ENCODE results near the gene SERPING1. TPM values are rescaled to one million over a fixed set of nuclear protein-coding genes. Genes with fewer than 3 reads are reported as not detected.
A peak's percentile ranks its signal among the peaks of the same experiment; 100 is the strongest.

Gene SERPING1
- total and polyA plus RNA-seq, 2 donors (not counting 3 experiments of a cell fraction or from before 2014, with no cell fraction given) = 0.30 TPM; not detected in 1

DNA sequence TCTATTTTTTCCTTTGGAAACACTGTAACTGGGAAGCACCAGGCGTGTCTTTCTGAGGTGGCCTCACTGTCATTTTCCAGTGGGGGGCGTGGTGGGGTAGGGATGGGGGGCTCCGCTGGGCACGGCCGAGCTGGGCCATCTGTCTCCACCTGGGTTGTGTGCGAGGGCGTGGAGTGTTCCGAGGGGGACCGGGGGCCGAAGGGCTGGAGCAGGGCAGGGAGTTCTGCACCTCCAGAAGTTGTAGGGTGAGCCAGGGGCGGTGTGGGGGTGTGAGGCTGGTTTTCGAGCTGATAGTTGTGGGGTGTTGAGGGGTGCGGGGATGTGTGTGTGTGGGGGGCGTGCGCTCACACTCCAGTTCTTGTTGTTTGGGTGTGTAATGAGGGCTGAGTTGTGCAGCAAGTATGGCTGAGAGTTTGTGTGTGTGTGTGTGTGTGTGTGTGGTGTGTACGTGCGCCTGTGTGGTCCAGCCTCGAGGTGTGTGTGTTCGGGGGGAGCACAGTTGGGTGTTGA lies 41.4 kb downstream of the SERPING1 start:
- ChIA-PET CTCF (interaction anchor here (1.3 to 4.2 kb wide), 5 partner anchors 69 to 293 kb away, joined by 3 to 154 read pairs (median 36); partner anchors contain the start of genes RTN4RL2 and UBE2L6), POLR2A (interaction anchor here (0.6 kb wide), 1 partner anchor 366 kb away, joined by 3 read pairs; no protein-coding TSS in a partner anchor)
- dilution Hi-C loops (cut with MboI; ENCODE audit: extremely low pct_ligation_motif_present, low sequenced_read_pairs) = no loop called here
- TF ChIP-seq MYC (IDR thresholded peaks at IDR 0.05; ENCODE audit: low read depth, low read length) (no peak), POLR2AphosphoS5 (IDR thresholded peaks at IDR 0.05; ENCODE audit: insufficient read depth, low read depth, low read length) (no peak), GATA2 (IDR thresholded peaks at IDR 0.05; ENCODE audit: insufficient read depth, insufficient read length, low read depth, low read length) (no peak), POLR2A (IDR thresholded peaks at IDR 0.05; ENCODE audit: low read depth, low read length) (no peak), EZH2 (IDR thresholded peaks at IDR 0.05; ENCODE audit: borderline replicate concordance, low read depth, low read length, severe bottlenecking) (no peak), JUN (IDR thresholded peaks at IDR 0.05; ENCODE audit: borderline replicate concordance, insufficient read depth, insufficient read length, low read depth) (no peak), FOS (IDR thresholded peaks at IDR 0.05; ENCODE audit: borderline replicate concordance, insufficient read depth, low read length) (no peak)
- TF ChIP-seq, protein P1, sequence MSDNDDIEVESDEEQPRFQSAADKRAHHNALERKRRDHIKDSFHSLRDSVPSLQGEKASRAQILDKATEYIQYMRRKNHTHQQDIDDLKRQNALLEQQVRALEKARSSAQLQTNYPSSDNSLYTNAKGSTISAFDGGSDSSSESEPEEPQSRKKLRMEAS (IDR thresholded peaks at IDR 0.05; ENCODE audit: insufficient read depth, insufficient read length) = no peak
- TF ChIP-seq, protein P2, sequence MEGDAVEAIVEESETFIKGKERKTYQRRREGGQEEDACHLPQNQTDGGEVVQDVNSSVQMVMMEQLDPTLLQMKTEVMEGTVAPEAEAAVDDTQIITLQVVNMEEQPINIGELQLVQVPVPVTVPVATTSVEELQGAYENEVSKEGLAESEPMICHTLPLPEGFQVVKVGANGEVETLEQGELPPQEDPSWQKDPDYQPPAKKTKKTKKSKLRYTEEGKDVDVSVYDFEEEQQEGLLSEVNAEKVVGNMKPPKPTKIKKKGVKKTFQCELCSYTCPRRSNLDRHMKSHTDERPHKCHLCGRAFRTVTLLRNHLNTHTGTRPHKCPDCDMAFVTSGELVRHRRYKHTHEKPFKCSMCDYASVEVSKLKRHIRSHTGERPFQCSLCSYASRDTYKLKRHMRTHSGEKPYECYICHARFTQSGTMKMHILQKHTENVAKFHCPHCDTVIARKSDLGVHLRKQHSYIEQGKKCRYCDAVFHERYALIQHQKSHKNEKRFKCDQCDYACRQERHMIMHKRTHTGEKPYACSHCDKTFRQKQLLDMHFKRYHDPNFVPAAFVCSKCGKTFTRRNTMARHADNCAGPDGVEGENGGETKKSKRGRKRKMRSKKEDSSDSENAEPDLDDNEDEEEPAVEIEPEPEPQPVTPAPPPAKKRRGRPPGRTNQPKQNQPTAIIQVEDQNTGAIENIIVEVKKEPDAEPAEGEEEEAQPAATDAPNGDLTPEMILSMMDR (IDR thresholded peaks at IDR 0.05; ENCODE audit: extremely low read depth in 1 of 2, insufficient read depth in 1 of 2, low read depth in 1 of 2, low read length in 2 of 2) = no peak
- DNase-seq (ENCODE audit: low read depth, low spot score) (no peak), FAIRE-seq (peak; percentile 47)
- peak overlapping the region; percentile 55 to 87 (median 74) for H3K4me3 ChIP-seq (replicated peaks in 1 of 3; ENCODE audit: insufficient read depth in 1 of 3, low read depth in 1 of 3, low read length in 3 of 3)
- no peaks in the 10 kb centered on the region for H4K20me1 ChIP-seq (replicated peaks; ENCODE audit: control insufficient read depth, extremely low read depth, insufficient read depth, low read length)
- peak overlapping the region; percentile 98 for H2AFZ ChIP-seq (ENCODE audit: low read depth, low read length)
- peaks cover 0 to 7% of the 10 kb centered on the region in 2 experiments for H3K27me3 ChIP-seq (ENCODE audit: control insufficient read depth in 2 of 2, insufficient read depth in 2 of 2, low read length in 2 of 2)
- H3K9ac ChIP-seq (replicated peaks; ENCODE audit: extremely low read depth, insufficient read depth, low read length) = peak overlapping the region; percentile 89
- peaks cover 24% of the 10 kb centered on the region for H3K4me1 ChIP-seq (ENCODE audit: control insufficient read depth, extremely low read depth, insufficient read depth, low read length)
- no peaks in the 10 kb centered on the region for H3K36me3 ChIP-seq (ENCODE audit: control insufficient read depth in 2 of 2, extremely low read depth in 1 of 2, insufficient read depth in 2 of 2, low read length in 2 of 2)
- no peaks in the 10 kb centered on the region for H3K9me3 ChIP-seq (replicated peaks; ENCODE audit: control insufficient read depth, insufficient read depth, low read length)
- peak overlapping the region; percentile 92 for H3K4me2 ChIP-seq (ENCODE audit: insufficient read depth, low read length)
- H3K9me1 ChIP-seq (replicated peaks; ENCODE audit: control insufficient read depth, extremely low read depth, insufficient read depth, low read length) = no peaks in the 10 kb centered on the region
- intact Hi-C loops (cut with micrococcal nuclease) = loop anchor here (1.0 to 2.0 kb wide), 3 partner anchors 18 to 214 kb away; partner anchors contain the start of gene CLP1
- peaks cover 18% of the 10 kb centered on the region for H3K79me2 ChIP-seq (ENCODE audit: control insufficient read depth, insufficient read depth, low read length)
- H3K27ac ChIP-seq (ENCODE audit: insufficient read depth, low read depth, low read length) = peak overlapping the region; percentile 81
- BruUV-seq (replicated peaks) = no TSS peak

All from endothelial cell of umbilical vein (primary cell).